NCI-H1417 treated with DMSO at 0.1 percent for 48 hours (cell line): ENCODE data around the gene ASIC4.

Source experiments
- DNase-seq: peaks from one replicate; lab custom pipeline; 2025; lab: John Stamatoyannopoulos, UW

Gene ASIC4

GRCh38 chr2:219533930-219534661, 19.8 kb downstream of the ASIC4 start:
- DNase-seq, result no peak

- no peak for DNase-seq
Observed at GRCh38 chr2:219536425-219536824, 22.1 kb downstream of the ASIC4 start.

GRCh38 chr2:219536967-219537366, 22.7 kb downstream of the ASIC4 start:
- no peak for DNase-seq

GRCh38 chr2:219537657-219538488, 23.6 kb downstream of the ASIC4 start:
- no peak for DNase-seq

GRCh38 chr2:219538504-219538951, 24.2 kb downstream of the ASIC4 start:
- no peak for DNase-seq

GRCh38 chr2:219538956-219539788, 24.9 kb downstream of the ASIC4 start:
- no peak for DNase-seq

- no peak for DNase-seq
Observed at GRCh38 chr2:219539926-219540678, 25.8 kb downstream of the ASIC4 start.

GRCh38 chr2:219540784-219541504, 26.7 kb downstream of the ASIC4 start:
- DNase-seq, result no peak

- peak; percentile 30 for DNase-seq
Observed at GRCh38 chr2:219541611-219542180, 27.4 kb downstream of the ASIC4 start.

GRCh38 chr2:219542931-219543595, 28.8 kb downstream of the ASIC4 start:
- no peak for DNase-seq

GRCh38 chr2:219543596-219544358, 29.5 kb downstream of the ASIC4 start, which contains the start of the genes CHPF and TMEM198:
Gene CHPF, minus strand, starts transcription at chr2:219543809. Its CDS starts 271 bp downstream, at chr2:219543538.
Gene TMEM198, plus strand, starts transcription at chr2:219544028. Its CDS starts 700 bp downstream, at chr2:219544728.
- peak; percentile 64 for DNase-seq

- DNase-seq, result no peak
Observed at GRCh38 chr2:219544567-219544966, 30.3 kb downstream of the ASIC4 start.

GRCh38 chr2:219545295-219545942, 31.1 kb downstream of the ASIC4 start:
- no peak for DNase-seq

GRCh38 chr2:219545943-219546352, 31.7 kb downstream of the ASIC4 start:
- DNase-seq, result no peak

- no peak for DNase-seq
Observed at GRCh38 chr2:219547621-219548020, 33.3 kb downstream of the ASIC4 start.

GRCh38 chr2:219548990-219549389, 34.7 kb downstream of the ASIC4 start:
- no peak for DNase-seq

GRCh38 chr2:219549619-219550018, 35.3 kb downstream of the ASIC4 start:
- DNase-seq, result no peak
